ENCODE measurements around the gene DAAM2. TPM values are rescaled to one million over a fixed set of nuclear protein-coding genes. Genes with fewer than 3 reads are reported as not detected.

DAAM2 gene
- total and polyA plus RNA-seq, 9 of the 15 experiments (the other 6 are each of a cell fraction or from before 2014, with no cell fraction given), result 0.01 to 0.07 TPM; not detected in 7

- TF ChIP-seq CBX1 (IDR thresholded peaks at IDR 0.05; ENCODE audit: low read depth) (no peak), E2F8 (IDR thresholded peaks at IDR 0.05; ENCODE audit: low read depth, partially characterized antibody) (no peak), ZNF354B (CRISPR knock-in tag; IDR thresholded peaks at IDR 0.05) (0 out of 2 replicates have a peak, but pooled peaks have one; percentile 22), ZNF140 (CRISPR knock-in tag; IDR thresholded peaks at IDR 0.05) (no peak), ZNF696 (CRISPR knock-in tag; conservative IDR thresholded peaks at IDR 0.05) (no peak), EHMT2 (IDR thresholded peaks at IDR 0.05) (no peak), PATZ1 (CRISPR knock-in tag; IDR thresholded peaks at IDR 0.05; ENCODE audit: borderline replicate concordance) (no peak), CREB1 (IDR thresholded peaks at IDR 0.05) (no peak), CREB1 (CRISPR knock-in tag; IDR thresholded peaks at IDR 0.05) (no peak), ZNF639 (CRISPR knock-in tag; conservative IDR thresholded peaks at IDR 0.05 in 1 of 2, IDR thresholded peaks at IDR 0.05 in 1 of 2) (peak in 1 of 2 experiments; percentile 89; a peak in 2 of 4 replicates), FOXA3 (CRISPR knock-in tag; conservative IDR thresholded peaks at IDR 0.05 in 1 of 2, IDR thresholded peaks at IDR 0.05 in 1 of 2) (no peak), SMARCA4 (IDR thresholded peaks at IDR 0.05) (no peak), ZBTB9 (CRISPR knock-in tag; IDR thresholded peaks at IDR 0.05) (peak; percentile 78), POLR3A (IDR thresholded peaks at IDR 0.05; ENCODE audit: borderline replicate concordance, extremely low read depth, insufficient read depth, insufficient read length) (no peak), ADNP (tag; IDR thresholded peaks at IDR 0.05) (no peak), MAZ (CRISPR knock-in tag; conservative IDR thresholded peaks at IDR 0.05 in 1 of 2, IDR thresholded peaks at IDR 0.05 in 1 of 2) (0 out of 4 replicates have a peak, but pooled peaks of 1 of the 2 experiments have one; percentile 24), MLLT1 (IDR thresholded peaks at IDR 0.05) (no peak), ZNF212 (CRISPR knock-in tag; IDR thresholded peaks at IDR 0.05) (no peak), SETDB1 (IDR thresholded peaks at IDR 0.05; ENCODE audit: low read length) (no peak)
These were observed 149.6 kb downstream of the DAAM2 start (continued) for GRCh38 chr6:39941820-39942219.
